Central memory CD8-positive, alpha-beta T cell (primary cell): Measurements from ENCODE around the gene DOCK1.

Experiments
- ATAC-seq: fragments of 150-1000 bp; cut with Tn5 transposase; replicated peaks from 2 replicates; pipeline ENCODE4 v1.10.0; 2022; ENCODE audit warnings: mild to moderate bottlenecking, moderate FRiP score, moderate number of reproducible peaks; ENCODE audit not compliant: poor library complexity, severe bottlenecking; ENCODE audit errors: extremely low read depth
- DNase-seq, 2 donors: peaks; one replicate each; pipeline ENCODE4 v3.0.0; 2021; ENCODE audit warnings: low spot score in 2 of 2
- H3K27ac Mint-ChIP-seq: one replicate; pipeline ENCODE4 v1.8.0; 2022; ENCODE audit warnings: low read depth, mild to moderate bottlenecking, moderate library complexity, mixed read lengths
- H3K27me3 Mint-ChIP-seq: one replicate; pipeline ENCODE4 v1.8.0; 2022; ENCODE audit warnings: mixed read lengths
- H3K36me3 Mint-ChIP-seq: one replicate; pipeline ENCODE4 v1.8.0; 2022; ENCODE audit warnings: mild to moderate bottlenecking, moderate library complexity, mixed read lengths; ENCODE audit not compliant: insufficient read depth
- H3K4me1 Mint-ChIP-seq: one replicate; pipeline ENCODE4 v1.8.0; 2022; ENCODE audit warnings: mixed read lengths
- H3K4me3 Mint-ChIP-seq: one replicate; pipeline ENCODE4 v1.8.0; 2022; ENCODE audit warnings: mild to moderate bottlenecking, moderate library complexity, mixed read lengths
- H3K9me3 Mint-ChIP-seq: one replicate; pipeline ENCODE4 v1.8.0; 2022; ENCODE audit warnings: mixed read lengths

The DOCK1 gene

DNA sequence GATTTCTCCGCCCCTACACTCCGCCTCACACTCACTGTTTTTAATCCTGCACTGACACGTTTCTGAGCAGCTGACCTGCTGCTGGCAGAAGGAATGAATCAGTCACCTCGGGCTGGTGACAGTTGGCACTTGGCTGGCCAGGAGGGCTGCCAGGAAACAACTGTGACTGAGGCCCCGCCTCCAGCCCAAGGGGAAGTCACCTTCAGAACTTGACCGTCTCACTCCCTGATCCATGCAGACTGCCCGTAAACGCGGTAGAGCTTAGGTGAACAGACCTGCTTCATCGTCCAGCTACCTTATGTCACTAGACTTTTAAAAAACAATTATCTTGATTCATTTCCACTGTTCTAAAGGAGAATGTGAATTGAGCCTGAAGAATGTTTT lies 107.5 kb downstream of the DOCK1 start:
- Mint-ChIP-seq H3K9me3 (no peaks in the 10 kb centered on the region), H3K4me3 (no peak overlapping the region), H3K27me3 (no peaks in the 10 kb centered on the region), H3K27ac (no peak overlapping the region), H3K36me3 (no peaks in the 10 kb centered on the region), H3K4me1 (no peaks in the 10 kb centered on the region)
- DNase-seq (no peak), ATAC-seq (no peak)

DNA sequence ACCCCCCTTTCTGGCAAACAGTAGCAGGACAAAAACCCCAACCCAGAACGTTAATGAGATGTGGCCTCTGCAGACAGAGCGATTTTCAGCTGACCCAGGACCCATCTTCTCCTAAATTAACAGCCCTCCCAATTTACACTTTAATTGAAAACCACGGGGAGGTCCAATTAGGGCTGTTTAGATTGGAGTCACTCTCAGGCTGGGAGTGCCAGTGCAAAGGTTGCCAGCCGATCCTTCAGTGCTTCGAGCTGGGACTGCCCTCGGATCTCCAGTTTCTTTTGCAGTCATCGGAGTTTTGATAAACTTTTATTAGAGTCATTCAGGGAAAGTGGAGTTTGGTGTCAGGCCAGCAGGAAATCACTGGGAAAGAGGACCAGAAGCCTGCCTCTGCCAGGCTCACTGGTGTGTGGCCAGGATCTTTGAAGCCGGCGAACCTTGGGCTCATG lies 108.0 kb downstream of the DOCK1 start:
- Mint-ChIP-seq H3K27me3 (no peaks in the 10 kb centered on the region), H3K36me3 (no peaks in the 10 kb centered on the region), H3K27ac (no peak overlapping the region), H3K4me3 (no peak overlapping the region), H3K9me3 (no peaks in the 10 kb centered on the region), H3K4me1 (no peaks in the 10 kb centered on the region)
- DNase-seq (no peak), ATAC-seq (no peak)

DNA sequence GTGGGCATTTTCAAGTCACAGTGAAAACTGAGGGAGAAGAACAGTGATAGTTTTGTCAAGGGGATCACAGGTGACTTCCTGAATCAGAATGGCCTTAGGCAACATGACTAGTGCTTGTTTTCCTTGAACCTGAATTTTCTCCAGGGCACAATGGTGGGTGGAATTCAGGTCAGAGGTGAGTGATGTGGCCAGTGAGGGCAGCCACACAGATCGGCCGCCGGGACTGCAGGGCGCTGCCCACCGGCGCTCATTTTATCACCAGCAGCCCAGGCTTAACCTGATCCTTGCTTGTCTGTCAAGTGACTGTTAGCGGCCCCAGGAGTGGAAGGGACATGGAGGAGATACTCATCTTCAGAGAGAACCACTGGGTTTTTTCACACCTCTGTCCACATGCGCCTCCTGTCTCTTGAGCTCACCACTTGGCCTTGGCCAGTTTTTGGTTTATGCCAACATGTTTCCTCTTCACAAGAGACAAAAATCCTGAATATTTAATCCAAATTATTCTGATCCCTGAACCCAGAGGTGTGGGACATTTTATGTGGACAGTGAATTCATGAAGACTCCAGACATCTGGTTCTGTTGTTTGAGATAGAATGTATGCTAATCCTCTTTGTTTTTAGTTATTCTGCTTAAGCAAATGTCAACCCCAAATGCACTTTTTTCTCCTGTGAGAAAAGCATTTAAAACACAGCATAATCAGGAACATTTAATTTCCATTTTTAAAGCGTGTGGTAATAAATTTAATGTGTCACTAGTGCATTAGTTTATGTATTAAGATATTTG lies 108.7 kb downstream of the DOCK1 start:
- Mint-ChIP-seq H3K4me3 (no peak overlapping the region), H3K27me3 (no peaks in the 10 kb centered on the region), H3K27ac (no peak overlapping the region), H3K9me3 (no peaks in the 10 kb centered on the region), H3K4me1 (no peaks in the 10 kb centered on the region), H3K36me3 (no peaks in the 10 kb centered on the region)
- DNase-seq: no peak
- ATAC-seq: no peak

- H3K27ac Mint-ChIP-seq: no peak overlapping the region
- DNase-seq (no peak), ATAC-seq (no peak)
- no peaks in the 10 kb centered on the region for H3K27me3 Mint-ChIP-seq
- H3K9me3 Mint-ChIP-seq: no peaks in the 10 kb centered on the region
- H3K36me3 Mint-ChIP-seq: no peaks in the 10 kb centered on the region
- no peak overlapping the region for H3K4me3 Mint-ChIP-seq
- no peaks in the 10 kb centered on the region for H3K4me1 Mint-ChIP-seq
Observed at GRCh38 chr10:127014671-127015070, 109.4 kb downstream of the DOCK1 start.

GRCh38 chr10:127015373-127015772 lies 110.1 kb downstream of the DOCK1 start:
- Mint-ChIP-seq H3K9me3 (no peaks in the 10 kb centered on the region), H3K4me1 (no peaks in the 10 kb centered on the region), H3K36me3 (no peaks in the 10 kb centered on the region), H3K4me3 (no peak overlapping the region), H3K27ac (no peak overlapping the region), H3K27me3 (no peaks in the 10 kb centered on the region)
- ATAC-seq (no peak), DNase-seq (no peak)

- H3K27ac Mint-ChIP-seq: no peak overlapping the region
- DNase-seq (no peak), ATAC-seq (no peak)
- no peaks in the 10 kb centered on the region for H3K9me3 Mint-ChIP-seq
- no peak overlapping the region for H3K4me3 Mint-ChIP-seq
- H3K4me1 Mint-ChIP-seq: no peaks in the 10 kb centered on the region
- H3K36me3 Mint-ChIP-seq: no peaks in the 10 kb centered on the region
- H3K27me3 Mint-ChIP-seq: no peaks in the 10 kb centered on the region
Observed at GRCh38 chr10:127016331-127016730, 111.1 kb downstream of the DOCK1 start.

- Mint-ChIP-seq H3K4me3 (no peak overlapping the region), H3K36me3 (no peaks in the 10 kb centered on the region), H3K9me3 (no peaks in the 10 kb centered on the region), H3K27ac (no peak overlapping the region), H3K27me3 (no peaks in the 10 kb centered on the region), H3K4me1 (no peaks in the 10 kb centered on the region)
- DNase-seq (no peak), ATAC-seq (no peak)
Observed at GRCh38 chr10:127017541-127018297, 112.5 kb downstream of the DOCK1 start.

DNA sequence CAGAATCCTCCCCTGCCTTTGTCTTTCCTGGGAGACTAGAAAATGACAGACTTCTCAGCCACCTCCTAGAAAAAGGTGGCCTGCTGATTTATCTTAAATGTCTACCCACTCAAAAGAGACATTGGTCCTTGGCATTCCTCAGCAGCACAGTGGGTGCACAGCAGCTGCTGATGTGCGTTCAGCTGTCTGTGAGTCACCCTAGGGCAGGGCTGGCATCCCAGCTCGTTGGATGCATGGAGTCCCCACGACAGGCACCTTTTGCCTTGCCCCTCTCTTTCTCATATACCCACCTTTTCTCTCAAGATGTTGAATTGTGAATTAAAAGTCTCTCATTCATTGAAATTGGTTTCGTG lies 113.0 kb downstream of the DOCK1 start:
- DNase-seq (no peak), ATAC-seq (no peak)
- no peaks in the 10 kb centered on the region for H3K27me3 Mint-ChIP-seq
- no peaks in the 10 kb centered on the region for H3K36me3 Mint-ChIP-seq
- no peak overlapping the region for H3K4me3 Mint-ChIP-seq
- H3K27ac Mint-ChIP-seq: no peak overlapping the region
- no peaks in the 10 kb centered on the region for H3K4me1 Mint-ChIP-seq
- no peaks in the 10 kb centered on the region for H3K9me3 Mint-ChIP-seq

DNA sequence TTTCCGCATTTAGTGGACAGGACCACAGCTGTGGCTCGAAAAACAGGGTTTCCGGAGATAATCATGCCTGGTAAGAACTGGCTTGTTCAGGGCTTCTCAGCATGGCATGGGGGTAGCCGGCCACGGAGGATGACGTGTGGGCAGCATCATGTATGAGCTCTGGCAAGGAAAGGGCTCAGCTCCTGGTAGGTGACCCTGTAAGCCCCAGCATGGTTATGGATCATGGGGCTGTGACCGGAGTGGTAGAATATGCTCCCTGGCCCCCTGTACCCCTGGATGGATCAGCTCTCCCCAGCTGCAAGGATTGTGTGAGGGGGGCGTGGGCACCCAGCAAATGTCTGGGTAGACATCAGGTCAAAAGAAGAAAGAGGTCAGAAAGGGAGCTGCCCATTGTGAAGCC lies 113.5 kb downstream of the DOCK1 start:
- no peaks in the 10 kb centered on the region for H3K4me1 Mint-ChIP-seq
- DNase-seq (no peak), ATAC-seq (no peak)
- no peaks in the 10 kb centered on the region for H3K27me3 Mint-ChIP-seq
- H3K4me3 Mint-ChIP-seq: no peak overlapping the region
- H3K9me3 Mint-ChIP-seq: no peaks in the 10 kb centered on the region
- H3K27ac Mint-ChIP-seq: no peak overlapping the region
- H3K36me3 Mint-ChIP-seq: no peaks in the 10 kb centered on the region

- ATAC-seq (no peak), DNase-seq (no peak)
- Mint-ChIP-seq H3K4me1 (no peaks in the 10 kb centered on the region), H3K4me3 (no peak overlapping the region), H3K27me3 (no peaks in the 10 kb centered on the region), H3K27ac (no peak overlapping the region), H3K9me3 (no peaks in the 10 kb centered on the region), H3K36me3 (no peaks in the 10 kb centered on the region)
Observed at GRCh38 chr10:127020260-127020659, 115.0 kb downstream of the DOCK1 start.

- H3K36me3 Mint-ChIP-seq: no peaks in the 10 kb centered on the region
- H3K27ac Mint-ChIP-seq: no peak overlapping the region
Observed at GRCh38 chr10:127021801-127022200, 116.6 kb downstream of the DOCK1 start.

GRCh38 chr10:127024685-127025435 lies 119.6 kb downstream of the DOCK1 start:
- no peak overlapping the region for H3K27ac Mint-ChIP-seq
- no peak overlapping the region for H3K4me3 Mint-ChIP-seq
- H3K27me3 Mint-ChIP-seq: no peaks in the 10 kb centered on the region
- no peaks in the 10 kb centered on the region for H3K4me1 Mint-ChIP-seq
- no peak for ATAC-seq
- H3K36me3 Mint-ChIP-seq: no peaks in the 10 kb centered on the region
- DNase-seq: no peak
- H3K9me3 Mint-ChIP-seq: peaks cover 5% of the 10 kb centered on the region

More at GRCh38 chr10:127021801-127022200, 116.6 kb downstream of the DOCK1 start:
- Mint-ChIP-seq H3K9me3 (no peaks in the 10 kb centered on the region), H3K27me3 (no peaks in the 10 kb centered on the region), H3K4me1 (no peaks in the 10 kb centered on the region), H3K4me3 (no peak overlapping the region)
- DNase-seq (no peak), ATAC-seq (no peak)

- DNase-seq (no peak), ATAC-seq (no peak)
- Mint-ChIP-seq H3K4me1 (no peaks in the 10 kb centered on the region), H3K36me3 (no peaks in the 10 kb centered on the region), H3K9me3 (peaks cover 5% of the 10 kb centered on the region), H3K4me3 (no peak overlapping the region), H3K27ac (no peak overlapping the region), H3K27me3 (no peaks in the 10 kb centered on the region)
Observed at GRCh38 chr10:127027786-127028185, 122.6 kb downstream of the DOCK1 start.
